ENCODE results near the gene CALM3.

DNA sequence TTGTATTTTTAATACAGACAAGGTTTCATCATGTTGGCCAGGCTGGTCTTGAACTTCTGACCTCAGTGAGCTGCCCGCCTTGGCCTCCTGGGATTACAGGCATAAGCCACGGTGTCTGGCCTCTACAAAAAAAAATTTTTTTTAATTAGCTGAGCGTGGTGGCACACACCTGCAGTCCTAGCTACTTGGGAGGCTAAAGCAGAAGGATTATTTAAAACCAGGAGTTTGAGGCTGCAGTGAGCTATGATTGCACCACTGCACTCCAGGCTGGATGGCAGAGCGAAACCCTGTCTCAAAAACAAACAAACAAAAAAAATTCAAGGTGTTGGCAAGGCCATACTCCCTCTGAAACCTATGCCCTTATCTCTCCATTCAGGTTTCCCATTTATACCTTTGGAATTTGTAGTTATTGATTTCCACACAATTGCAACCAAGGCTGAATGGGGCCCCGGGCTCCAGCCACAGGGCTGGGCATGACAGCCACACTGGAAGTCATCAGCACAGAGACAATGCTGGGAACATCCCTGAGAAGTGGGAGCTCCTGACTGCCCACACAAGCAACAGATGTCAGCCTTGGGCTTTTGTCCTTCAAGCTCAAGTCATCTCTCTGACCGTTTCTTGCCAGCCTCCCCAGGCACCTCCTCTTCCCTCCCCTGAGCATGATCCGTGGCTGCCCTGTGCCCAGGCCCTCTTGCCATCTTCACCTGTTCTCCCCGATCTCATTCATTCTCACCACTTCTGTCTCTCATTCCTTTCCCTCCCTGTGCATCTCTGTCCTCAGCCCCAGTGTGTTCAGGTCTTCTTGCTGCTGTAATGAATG is 27.2 kb upstream of the CALM3 start:
- TF ChIP-seq TAF1 (IDR thresholded peaks at IDR 0.05; ENCODE audit: borderline replicate concordance, insufficient read depth, low read length), result no peak
- no peak for TF ChIP-seq POLR2AphosphoS5 (IDR thresholded peaks at IDR 0.05; ENCODE audit: low read depth, low read length)

All from PFSK-1 (cell line).